GM18508 (cell line): Measurements from ENCODE around the gene DGAT2.
"Not testable (repeated sequence)": the region's sequence is repeated elsewhere in the genome, so short reads cannot be mapped to it uniquely, and the experiment has no call there.

ENCODE experiments used
- ATAC-seq: cut with Tn5 transposase; IDR thresholded peaks from one replicate; pipeline ENCODE4 v1.9.1; 2021; ENCODE audit warnings: moderate number of reproducible peaks; ENCODE audit not compliant: insufficient read depth, unreplicated experiment

DGAT2 gene

GRCh38 chr11:75748729-75749273, 19.8 kb upstream of the DGAT2 start:
- not testable (repeated sequence) for ATAC-seq

GRCh38 chr11:75754933-75755332, 13.6 kb upstream of the DGAT2 start:
- ATAC-seq, result not testable (repeated sequence)

GRCh38 chr11:75757651-75758050, 10.9 kb upstream of the DGAT2 start:
- no peak for ATAC-seq

GRCh38 chr11:75759832-75760231, 8.7 kb upstream of the DGAT2 start:
- no peak for ATAC-seq

- no peak for ATAC-seq
Measured at GRCh38 chr11:75760243-75760642, 8.3 kb upstream of the DGAT2 start.

- no peak for ATAC-seq
Measured at GRCh38 chr11:75760710-75761493, 7.7 kb upstream of the DGAT2 start.

- ATAC-seq, result no peak
Measured at GRCh38 chr11:75762158-75762557, 6.4 kb upstream of the DGAT2 start.

- ATAC-seq, result no peak
Measured at GRCh38 chr11:75762885-75763284, 5.7 kb upstream of the DGAT2 start.

- ATAC-seq, result no peak
Measured at GRCh38 chr11:75763846-75764245, 4.7 kb upstream of the DGAT2 start.

GRCh38 chr11:75765116-75765515, 3.5 kb upstream of the DGAT2 start:
- no peak for ATAC-seq

GRCh38 chr11:75766443-75767227, 1.9 kb upstream of the DGAT2 start:
- no peak for ATAC-seq

- no peak for ATAC-seq
Measured at GRCh38 chr11:75767228-75767572, 1.4 kb upstream of the DGAT2 start.

GRCh38 chr11:75767793-75768111, 826 bp upstream of the DGAT2 start:
- ATAC-seq, result no peak

- no peak for ATAC-seq
Measured at GRCh38 chr11:75768909-75769771, 562 bp downstream of the DGAT2 start.

- no peak for ATAC-seq
Measured at GRCh38 chr11:75770102-75770501, 1.5 kb downstream of the DGAT2 start.

GRCh38 chr11:75771646-75772410, 3.2 kb downstream of the DGAT2 start:
- no peak for ATAC-seq

GRCh38 chr11:75773595-75774353, 5.2 kb downstream of the DGAT2 start:
- peak; percentile 69 for ATAC-seq

- ATAC-seq, result no peak
Measured at GRCh38 chr11:75775056-75775455, 6.5 kb downstream of the DGAT2 start.

- ATAC-seq, result no peak
Measured at GRCh38 chr11:75776546-75776945, 8.0 kb downstream of the DGAT2 start.
